GM21447 (cell line): Measurements from ENCODE around the gene DENND1A.

Source experiments
- ATAC-seq: cut with Tn5 transposase; IDR thresholded peaks from one replicate; pipeline ENCODE4 v1.9.1; 2021; ENCODE audit not compliant: unreplicated experiment

Gene DENND1A

GRCh38 chr9:123350590-123351310 lies 579.2 kb downstream of the DENND1A start:
- ATAC-seq, result no peak

GRCh38 chr9:123349691-123350480 lies 580.0 kb downstream of the DENND1A start:
- no peak for ATAC-seq

- no peak for ATAC-seq
Observed at GRCh38 chr9:123349033-123349432, 580.9 kb downstream of the DENND1A start.

GRCh38 chr9:123348317-123348992 lies 581.5 kb downstream of the DENND1A start:
- no peak for ATAC-seq

GRCh38 chr9:123347289-123348060 lies 582.5 kb downstream of the DENND1A start:
- ATAC-seq, result no peak

- no peak for ATAC-seq
Observed at GRCh38 chr9:123346826-123347225, 583.1 kb downstream of the DENND1A start.

DNA sequence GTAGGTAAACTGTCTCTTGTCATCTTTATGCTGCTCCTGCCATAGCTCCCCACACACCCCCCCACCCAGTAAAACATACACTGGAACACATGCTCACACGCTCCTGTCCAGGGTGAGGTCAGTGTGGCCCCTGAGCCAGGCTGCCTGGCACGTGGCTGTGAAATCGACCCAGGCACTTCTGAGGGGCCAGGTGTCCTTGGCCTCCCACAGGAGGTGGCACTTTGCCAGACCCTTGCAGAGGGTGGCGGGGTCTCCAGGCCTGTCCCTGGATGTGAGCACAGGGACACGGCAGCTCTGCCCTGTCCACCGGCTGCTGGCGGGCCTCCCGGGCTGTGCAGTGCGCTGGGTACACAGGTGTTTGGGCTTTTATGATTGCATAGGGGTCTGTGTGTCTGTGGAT lies 583.9 kb downstream of the DENND1A start:
- no peak for ATAC-seq

- ATAC-seq, result no peak
Observed at GRCh38 chr9:123345567-123345955, 584.4 kb downstream of the DENND1A start.

DNA sequence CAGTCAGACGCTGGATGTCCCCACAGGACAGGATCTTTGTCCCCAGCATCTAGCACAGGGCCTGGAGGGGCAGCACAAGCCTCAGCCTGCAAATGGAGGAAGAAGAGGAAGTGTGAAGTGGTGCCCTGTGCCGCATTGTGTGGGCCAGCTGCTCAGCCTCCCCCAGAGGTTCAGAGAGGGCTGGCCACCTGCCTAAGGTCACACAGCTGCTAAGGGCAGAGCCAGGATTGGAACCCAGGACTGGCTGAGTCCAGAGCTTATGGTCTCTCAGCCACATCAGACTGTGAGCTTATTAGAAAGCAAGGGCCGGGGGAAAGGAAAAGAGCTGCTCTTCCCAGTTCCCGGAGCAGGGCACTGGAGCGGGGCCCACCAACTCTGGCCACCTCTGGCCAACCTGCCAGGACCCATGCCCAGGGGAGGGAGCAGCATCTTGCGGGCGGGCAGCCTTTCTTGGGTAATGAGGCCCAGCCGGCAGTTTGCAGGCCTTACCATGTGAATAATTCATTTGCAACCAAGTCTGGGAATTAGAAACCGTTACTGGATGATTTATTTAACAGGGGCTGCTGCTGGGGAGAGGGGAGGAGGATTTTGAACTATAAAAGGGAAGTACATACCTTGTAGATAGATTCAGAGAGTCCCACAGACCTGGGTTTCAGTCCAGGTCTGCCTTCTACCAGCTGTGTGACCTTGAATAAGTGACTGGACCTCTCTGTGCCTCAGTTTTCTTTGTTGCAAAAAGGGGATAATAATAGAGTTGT lies 585.6 kb downstream of the DENND1A start:
- ATAC-seq, result no peak

GRCh38 chr9:123343443-123344191 lies 586.3 kb downstream of the DENND1A start:
- ATAC-seq, result peak; percentile 25

DNA sequence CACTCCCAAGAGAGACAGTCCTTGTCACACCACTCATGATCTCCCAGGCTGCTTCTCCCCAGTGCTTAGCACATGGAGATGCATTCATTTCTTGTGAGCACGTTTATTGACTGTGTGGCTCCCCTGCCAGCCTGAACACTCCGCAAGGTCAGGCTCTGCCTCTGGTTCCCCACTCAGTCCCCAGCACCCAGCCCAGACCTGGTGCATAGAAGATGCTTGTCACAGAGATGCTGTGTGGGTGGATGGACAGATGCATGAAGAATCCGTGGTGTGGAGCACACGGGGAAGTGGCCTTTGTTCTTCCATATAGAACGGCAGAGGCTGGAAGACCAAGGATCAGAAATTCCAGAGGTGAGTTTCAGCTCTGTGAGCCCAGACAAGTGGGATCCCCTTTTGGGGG lies 587.7 kb downstream of the DENND1A start:
- ATAC-seq, result no peak

DNA sequence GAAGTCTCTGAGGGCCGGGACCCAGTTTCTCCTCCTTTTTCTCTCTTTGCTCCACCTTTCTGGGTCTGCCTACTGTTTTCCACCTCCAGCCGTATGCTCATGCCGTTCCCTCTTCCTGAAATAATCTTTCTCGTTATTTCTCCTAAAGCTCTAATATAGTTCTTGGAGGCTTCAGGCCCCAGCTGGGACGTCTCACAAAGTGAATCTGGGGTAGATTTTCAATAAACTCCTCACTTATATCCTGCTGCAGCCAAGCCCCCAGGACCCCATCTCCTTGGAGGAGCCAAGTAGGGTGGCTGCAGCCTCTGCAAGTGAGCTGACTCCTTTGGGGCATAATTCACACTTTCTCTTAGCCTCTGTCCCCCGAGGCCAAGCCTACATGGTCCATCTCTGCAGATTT lies 588.1 kb downstream of the DENND1A start:
- no peak for ATAC-seq

DNA sequence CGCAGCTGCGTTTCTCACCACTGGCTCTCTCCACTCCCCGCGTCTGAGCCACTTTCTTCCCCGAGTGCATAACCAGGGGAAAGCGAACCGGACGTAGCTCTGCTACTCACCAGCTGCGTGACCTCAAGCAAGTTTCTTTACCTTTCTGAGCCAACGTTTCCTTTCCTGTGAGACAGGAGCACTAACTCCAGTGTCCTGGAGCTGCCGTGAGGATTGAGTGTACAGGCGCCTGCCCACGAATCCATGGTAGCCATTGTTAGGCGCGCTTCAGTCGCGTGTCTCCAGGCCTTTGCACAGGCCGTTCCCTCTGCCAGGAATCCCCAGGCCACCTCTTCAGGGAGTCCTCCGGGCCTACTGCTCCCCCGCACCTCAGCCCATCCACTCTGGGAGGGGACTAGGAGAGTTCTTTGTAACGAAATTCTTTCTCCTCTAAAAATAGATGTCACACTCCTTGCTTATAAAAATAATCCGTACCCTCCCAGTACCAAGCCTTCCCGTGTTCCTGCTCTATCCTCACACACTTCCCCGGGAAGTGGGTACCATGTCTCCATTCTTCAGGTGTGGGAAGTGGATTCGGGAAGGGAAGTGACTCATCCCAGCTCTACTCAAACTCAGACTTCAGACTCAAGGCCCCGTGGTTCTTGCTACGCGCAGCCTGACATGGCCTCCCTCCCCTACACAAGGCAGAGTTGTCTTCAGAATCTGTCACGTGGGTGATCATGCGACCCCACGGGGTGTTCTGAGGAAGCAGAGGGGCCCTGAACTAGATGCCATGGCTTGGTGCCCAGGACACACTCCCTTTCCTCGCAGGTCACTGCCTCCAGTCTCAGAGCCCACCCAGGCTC lies 590.0 kb downstream of the DENND1A start:
- ATAC-seq, result peak; percentile 39

- peak; percentile 56 for ATAC-seq
Observed at GRCh38 chr9:123338710-123339665, 590.9 kb downstream of the DENND1A start.

GRCh38 chr9:123337971-123338370 lies 592.0 kb downstream of the DENND1A start:
- ATAC-seq, result no peak

- ATAC-seq, result no peak
Observed at GRCh38 chr9:123336959-123337358, 593.0 kb downstream of the DENND1A start.

GRCh38 chr9:123336449-123336848 lies 593.5 kb downstream of the DENND1A start:
- ATAC-seq, result no peak

- ATAC-seq, result no peak
Observed at GRCh38 chr9:123335986-123336329, 594.0 kb downstream of the DENND1A start.
